ENCODE measurements around the gene MN1. TPM values are rescaled to one million over a fixed set of nuclear protein-coding genes. Genes with fewer than 3 reads are reported as not detected.

Gene MN1
- total and polyA plus RNA-seq, 2 experiments from 2014 or later: 7.8 to 45.8 TPM

DNA sequence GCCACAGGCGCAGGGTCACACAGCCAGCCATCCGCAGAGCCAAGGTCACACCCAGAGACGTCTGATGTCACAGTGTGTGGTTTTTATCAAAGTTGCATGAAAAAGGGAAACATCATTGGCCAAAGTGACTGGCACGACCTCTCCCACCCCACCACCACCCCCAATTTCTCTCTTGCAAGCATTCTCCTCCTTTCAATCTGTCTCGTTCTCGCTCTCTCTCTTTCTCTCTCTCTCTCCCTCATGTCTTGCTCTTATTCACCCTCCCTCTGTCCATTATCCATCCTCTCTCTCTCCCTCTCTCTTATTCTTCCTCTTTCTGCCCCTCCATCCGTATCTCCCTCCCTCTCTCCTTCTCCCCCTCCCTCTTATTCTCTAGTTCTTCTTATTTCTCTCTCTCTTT is 40.6 kb downstream of the MN1 start:
- Histone ChIP-seq H3K27me3 (no peaks in the 10 kb centered on the region), H3K4me3 (no peak overlapping the region), H3K36me3 (no peaks in the 10 kb centered on the region), H3K27ac (no peak overlapping the region), H3K4me1 (ENCODE audit: low read depth) (peaks cover 3% of the 10 kb centered on the region), H3K9me3 (ENCODE audit: low read depth) (no peaks in the 10 kb centered on the region)
- DNase-seq (ENCODE audit: low read depth in 1 of 2, low spot score in 1 of 2): no peak
- TF ChIP-seq, protein P1, sequence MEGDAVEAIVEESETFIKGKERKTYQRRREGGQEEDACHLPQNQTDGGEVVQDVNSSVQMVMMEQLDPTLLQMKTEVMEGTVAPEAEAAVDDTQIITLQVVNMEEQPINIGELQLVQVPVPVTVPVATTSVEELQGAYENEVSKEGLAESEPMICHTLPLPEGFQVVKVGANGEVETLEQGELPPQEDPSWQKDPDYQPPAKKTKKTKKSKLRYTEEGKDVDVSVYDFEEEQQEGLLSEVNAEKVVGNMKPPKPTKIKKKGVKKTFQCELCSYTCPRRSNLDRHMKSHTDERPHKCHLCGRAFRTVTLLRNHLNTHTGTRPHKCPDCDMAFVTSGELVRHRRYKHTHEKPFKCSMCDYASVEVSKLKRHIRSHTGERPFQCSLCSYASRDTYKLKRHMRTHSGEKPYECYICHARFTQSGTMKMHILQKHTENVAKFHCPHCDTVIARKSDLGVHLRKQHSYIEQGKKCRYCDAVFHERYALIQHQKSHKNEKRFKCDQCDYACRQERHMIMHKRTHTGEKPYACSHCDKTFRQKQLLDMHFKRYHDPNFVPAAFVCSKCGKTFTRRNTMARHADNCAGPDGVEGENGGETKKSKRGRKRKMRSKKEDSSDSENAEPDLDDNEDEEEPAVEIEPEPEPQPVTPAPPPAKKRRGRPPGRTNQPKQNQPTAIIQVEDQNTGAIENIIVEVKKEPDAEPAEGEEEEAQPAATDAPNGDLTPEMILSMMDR (IDR thresholded peaks at IDR 0.05; ENCODE audit: low read depth, low read length): no peak

DNA sequence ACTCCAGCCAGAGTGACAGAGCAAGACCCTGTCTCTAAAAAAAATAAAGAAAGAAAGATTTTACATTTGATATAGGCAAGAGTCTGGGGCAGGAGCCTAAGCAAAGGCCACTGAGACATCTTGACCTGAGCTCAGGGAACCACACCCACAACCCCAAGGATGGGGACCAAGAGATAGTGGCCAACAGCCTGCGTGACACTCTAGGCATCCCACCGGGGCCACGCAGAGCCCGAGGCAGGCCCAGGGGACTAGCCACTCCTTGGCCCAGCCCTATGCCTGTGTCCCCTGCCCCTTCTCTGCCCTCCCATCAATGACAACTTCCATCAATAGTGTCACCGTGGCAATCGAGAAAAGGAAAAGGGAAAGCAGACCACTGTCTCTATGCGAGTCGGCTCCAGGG is 41.1 kb downstream of the MN1 start:
- Histone ChIP-seq H3K4me1 (ENCODE audit: low read depth) (peaks cover 3% of the 10 kb centered on the region), H3K4me3 (no peak overlapping the region), H3K36me3 (no peaks in the 10 kb centered on the region), H3K27ac (no peak overlapping the region), H3K9me3 (ENCODE audit: low read depth) (no peaks in the 10 kb centered on the region), H3K27me3 (no peaks in the 10 kb centered on the region)
- TF ChIP-seq, protein P1 (IDR thresholded peaks at IDR 0.05; ENCODE audit: low read depth, low read length): no peak
- DNase-seq (ENCODE audit: low read depth in 1 of 2, low spot score in 1 of 2): no peak

DNA sequence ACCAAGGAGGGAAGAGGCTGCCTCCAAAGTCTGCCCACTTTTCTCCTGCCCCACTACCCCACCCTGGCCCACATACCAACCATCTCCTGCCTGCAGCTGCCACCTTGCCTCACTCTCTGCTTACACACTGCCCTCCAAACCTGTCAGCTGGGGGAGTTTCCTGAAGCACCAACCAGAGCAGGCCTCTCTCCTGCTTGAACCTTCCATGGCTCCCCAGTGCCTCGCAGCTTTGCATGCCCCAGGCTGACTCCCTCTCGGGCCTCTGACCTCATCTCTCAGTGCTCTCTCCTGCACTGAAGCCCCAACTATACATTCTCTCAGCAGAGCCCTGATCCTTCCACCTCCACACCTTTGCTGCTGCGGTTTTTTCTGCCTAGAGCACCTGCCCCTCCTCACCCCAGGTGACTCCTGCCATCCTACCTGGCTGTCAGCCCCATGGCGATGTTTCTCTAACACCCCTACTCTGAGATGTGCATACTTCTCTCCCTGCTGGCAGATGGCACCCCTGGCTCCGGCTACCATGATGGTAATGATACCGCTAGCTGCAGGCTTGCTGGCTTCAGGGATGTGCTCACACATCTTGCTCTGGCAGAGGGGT is 43.5 kb downstream of the MN1 start:
- Histone ChIP-seq H3K36me3 (no peaks in the 10 kb centered on the region), H3K27me3 (no peaks in the 10 kb centered on the region), H3K27ac (no peak overlapping the region), H3K4me3 (no peak overlapping the region), H3K4me1 (ENCODE audit: low read depth) (peaks cover 3% of the 10 kb centered on the region), H3K9me3 (ENCODE audit: low read depth) (no peaks in the 10 kb centered on the region)
- TF ChIP-seq, protein P1 (IDR thresholded peaks at IDR 0.05; ENCODE audit: low read depth, low read length): no peak
- DNase-seq (ENCODE audit: low read depth in 1 of 2, low spot score in 1 of 2): no peak

DNA sequence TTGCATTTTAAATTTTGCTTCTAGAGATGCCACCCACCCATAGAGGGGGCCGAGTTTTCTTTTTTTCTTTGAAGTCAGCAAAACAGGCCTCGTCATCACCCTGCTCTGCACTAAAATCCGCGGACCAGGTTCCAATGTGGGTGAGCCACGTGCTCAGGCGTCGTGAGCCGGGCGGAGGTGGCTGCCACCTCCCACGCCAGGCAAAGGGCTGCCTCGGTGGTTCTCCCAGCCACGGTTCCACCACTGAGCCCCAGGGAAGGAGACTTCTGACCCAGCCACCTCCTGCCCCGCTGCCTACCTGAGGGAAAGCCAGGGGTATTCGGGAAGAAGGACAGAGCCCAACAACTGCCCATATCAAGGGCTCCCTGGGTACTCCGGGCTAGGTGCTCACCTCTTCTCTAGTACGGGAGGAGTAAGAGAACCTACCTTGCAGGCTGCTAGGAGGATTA is 45.3 kb downstream of the MN1 start:
- no peaks in the 10 kb centered on the region for H3K9me3 ChIP-seq (ENCODE audit: low read depth)
- H3K27me3 ChIP-seq: no peaks in the 10 kb centered on the region
- no peak overlapping the region for H3K4me3 ChIP-seq
- H3K4me1 ChIP-seq (ENCODE audit: low read depth): peaks cover under 1% of the 10 kb centered on the region
- no peak overlapping the region for H3K27ac ChIP-seq
- no peak for DNase-seq (ENCODE audit: low read depth in 1 of 2, low spot score in 1 of 2)
- TF ChIP-seq, protein P1 (IDR thresholded peaks at IDR 0.05; ENCODE audit: low read depth, low read length): no peak
- no peaks in the 10 kb centered on the region for H3K36me3 ChIP-seq

DNA sequence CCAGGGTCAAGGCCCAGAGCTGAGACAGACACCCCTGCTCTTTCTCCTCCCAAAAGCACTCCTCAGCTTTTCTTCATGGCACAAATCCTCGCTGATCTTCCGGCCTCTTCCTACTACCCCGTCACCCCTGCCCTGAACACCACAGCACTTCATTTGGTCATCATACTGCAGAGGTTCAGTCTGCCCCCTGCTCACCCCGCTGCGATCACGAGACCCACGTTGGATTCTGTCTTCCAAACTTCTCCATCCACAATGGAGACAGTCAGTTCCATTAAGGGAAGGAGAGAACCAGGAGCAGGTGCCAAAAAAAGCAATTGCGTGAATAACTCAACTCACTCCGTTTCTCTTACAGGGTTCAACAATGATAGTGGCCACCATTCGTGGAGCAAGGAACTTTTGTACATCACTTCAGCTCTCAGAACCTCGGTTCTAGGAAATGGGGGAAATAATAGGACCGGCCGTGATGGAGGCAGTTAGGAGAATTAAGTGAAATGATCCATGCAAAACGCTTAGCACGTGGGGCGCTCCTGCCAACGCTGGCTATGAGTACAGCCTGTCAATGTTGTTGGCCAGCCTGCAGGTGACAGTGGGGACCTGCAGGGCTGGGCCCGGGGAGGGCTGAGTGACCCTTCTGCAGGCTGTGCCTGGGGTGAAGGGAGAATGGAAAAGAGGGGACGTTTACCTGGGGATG is 45.9 kb downstream of the MN1 start:
- H3K36me3 ChIP-seq: no peaks in the 10 kb centered on the region
- DNase-seq (ENCODE audit: low read depth in 1 of 2, low spot score in 1 of 2): no peak
- no peak overlapping the region for H3K27ac ChIP-seq
- H3K27me3 ChIP-seq: no peaks in the 10 kb centered on the region
- no peaks in the 10 kb centered on the region for H3K9me3 ChIP-seq (ENCODE audit: low read depth)
- H3K4me1 ChIP-seq (ENCODE audit: low read depth): peaks cover 2% of the 10 kb centered on the region
- TF ChIP-seq, protein P1 (IDR thresholded peaks at IDR 0.05; ENCODE audit: low read depth, low read length): no peak
- no peak overlapping the region for H3K4me3 ChIP-seq
